AG10803 (cell line): ENCODE data around the gene ADGRD1.

Experiments used
- DNase-seq: peaks from one replicate; pipeline ENCODE4 v3.0.0; 2010; ENCODE audit warnings: low read depth
- H3K4me3 ChIP-seq: 2 replicates; pipeline ENCODE4 v1.5.1; 2011; ENCODE audit warnings: mild to moderate bottlenecking, low read length, control low read depth
- CTCF ChIP-seq: conservative IDR thresholded peaks from 2 replicates; pipeline ENCODE4 v1.5.1; 2011; ENCODE audit warnings: mild to moderate bottlenecking, low read length, control low read depth, inconsistent platforms

ADGRD1 gene

GRCh38 chr12:131038159-131038558 is 84.5 kb downstream of the ADGRD1 start:
- H3K4me3 ChIP-seq: no peak overlapping the region
- no peak for DNase-seq
- TF ChIP-seq CTCF: no peak

GRCh38 chr12:131038961-131039950 is 85.5 kb downstream of the ADGRD1 start:
- DNase-seq: no peak
- H3K4me3 ChIP-seq: no peak overlapping the region
- no peak for TF ChIP-seq CTCF

- DNase-seq: no peak
Measured at GRCh38 chr12:131040491-131040890, 86.8 kb downstream of the ADGRD1 start.

GRCh38 chr12:131041216-131041967 is 87.7 kb downstream of the ADGRD1 start:
- H3K4me3 ChIP-seq: no peak overlapping the region
- TF ChIP-seq CTCF: no peak
- no peak for DNase-seq

More at GRCh38 chr12:131040491-131040890, 86.8 kb downstream of the ADGRD1 start:
- no peak overlapping the region for H3K4me3 ChIP-seq
- no peak for TF ChIP-seq CTCF

GRCh38 chr12:131041968-131042833 is 88.5 kb downstream of the ADGRD1 start:
- no peak for DNase-seq
- TF ChIP-seq CTCF: no peak

GRCh38 chr12:131042834-131043245 is 89.1 kb downstream of the ADGRD1 start:
- no peak for DNase-seq
- H3K4me3 ChIP-seq: no peak overlapping the region
- no peak for TF ChIP-seq CTCF

More at GRCh38 chr12:131041968-131042833, 88.5 kb downstream of the ADGRD1 start:
- H3K4me3 ChIP-seq: no peak overlapping the region
